ENCODE measurements around the gene DNMT3B.

Gene DNMT3B

DNA sequence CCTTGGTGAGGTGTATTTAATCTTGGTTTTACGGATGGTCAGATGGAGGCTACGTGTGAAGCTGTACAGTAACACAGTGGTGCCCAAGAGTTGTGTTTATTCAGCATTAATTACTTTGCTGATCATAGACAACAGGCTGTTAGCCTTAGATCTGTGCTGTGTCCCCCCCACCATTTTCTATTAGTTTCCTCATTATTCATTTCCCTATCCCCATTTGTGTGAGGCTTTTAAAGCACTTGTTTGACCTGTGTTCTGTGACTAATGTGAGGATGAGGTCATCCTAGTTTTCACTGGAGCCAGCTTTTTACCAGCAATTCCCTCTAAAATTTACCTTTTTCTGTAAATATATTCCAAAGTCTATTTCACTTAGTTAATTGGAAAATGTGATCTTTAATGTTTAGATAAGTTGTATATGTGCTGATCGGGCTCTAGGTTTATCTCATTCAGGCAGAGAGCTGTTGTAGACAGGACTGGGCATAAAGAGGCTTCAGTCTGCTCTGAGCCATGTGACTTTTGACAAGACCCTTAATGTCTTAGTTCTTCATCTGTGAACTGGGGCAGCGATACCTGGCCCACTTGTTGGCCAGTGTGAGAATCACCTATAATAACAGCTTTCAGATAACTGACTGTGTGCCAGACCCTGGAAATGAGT is 66.0 kb downstream of the DNMT3B start:
- WGBS, result 91% methylated on average over 4 of the region's 4 CpGs
- Histone ChIP-seq H3K36me3 (ENCODE audit: insufficient read depth, low read length) (peaks cover 71% of the 10 kb centered on the region), H3K9ac (ENCODE audit: low read depth, low read length) (no peak overlapping the region)

DNA sequence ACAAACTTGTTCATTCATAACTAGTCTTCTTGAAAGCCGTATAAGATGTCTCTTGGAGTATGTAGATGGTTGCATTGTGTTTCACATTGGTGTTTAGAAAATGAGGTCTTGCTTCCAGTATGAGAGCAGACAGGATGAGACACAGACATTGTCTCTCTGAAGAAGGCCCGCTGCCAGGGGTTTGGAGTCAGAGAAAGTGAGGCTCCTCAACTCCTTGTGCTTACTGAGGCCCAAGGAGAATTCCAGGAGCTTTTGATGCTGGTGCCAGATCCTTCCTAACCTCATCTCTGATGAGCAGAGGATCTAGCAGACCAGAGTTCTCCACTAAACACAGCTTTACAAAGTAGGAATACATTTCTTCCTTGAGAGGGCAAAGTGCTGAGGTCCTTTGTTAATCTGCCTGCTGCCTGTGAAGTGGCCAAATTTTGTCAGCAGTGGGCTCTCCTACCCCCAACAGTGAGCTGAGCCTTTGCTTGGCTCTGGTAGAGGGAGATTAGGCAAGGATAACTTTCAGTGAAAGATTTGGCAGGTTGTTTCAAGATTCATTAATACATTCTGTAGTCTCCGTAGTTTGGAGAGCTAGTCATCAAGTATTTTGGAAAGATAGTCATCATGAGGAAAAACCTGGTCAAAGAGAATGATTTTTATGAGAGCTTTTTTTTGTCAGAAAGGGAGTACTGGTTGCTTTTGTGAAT is 67.3 kb downstream of the DNMT3B start:
- Histone ChIP-seq H3K9me3 (ENCODE audit: insufficient read depth, low read depth, low read length) (no peaks in the 10 kb centered on the region), H3K4me3 (ENCODE audit: low read length) (no peak overlapping the region), H3K27ac (ENCODE audit: low read depth, low read length) (no peak overlapping the region), H3K36me3 (ENCODE audit: insufficient read depth, low read length) (peaks cover 84% of the 10 kb centered on the region), H3K9ac (ENCODE audit: low read depth, low read length) (no peak overlapping the region), H3K27me3 (ENCODE audit: insufficient read depth, low read length) (no peaks in the 10 kb centered on the region), H3K4me1 (ENCODE audit: insufficient read depth, low read length) (no peaks in the 10 kb centered on the region)
- 98% methylated on average over 3 of the region's 3 CpGs for WGBS

More for the DNA sequence above, 66.0 kb downstream of the DNMT3B start:
- H3K27ac ChIP-seq (ENCODE audit: low read depth, low read length), result no peak overlapping the region
- H3K9me3 ChIP-seq (ENCODE audit: insufficient read depth, low read depth, low read length), result no peaks in the 10 kb centered on the region
- peaks cover 3% of the 10 kb centered on the region; the same call in 1 of the 2 replicates for H3K4me1 ChIP-seq (ENCODE audit: insufficient read depth, low read length)
- H3K27me3 ChIP-seq (ENCODE audit: insufficient read depth, low read length), result no peaks in the 10 kb centered on the region
- H3K4me3 ChIP-seq (ENCODE audit: low read length), result no peak overlapping the region

DNA sequence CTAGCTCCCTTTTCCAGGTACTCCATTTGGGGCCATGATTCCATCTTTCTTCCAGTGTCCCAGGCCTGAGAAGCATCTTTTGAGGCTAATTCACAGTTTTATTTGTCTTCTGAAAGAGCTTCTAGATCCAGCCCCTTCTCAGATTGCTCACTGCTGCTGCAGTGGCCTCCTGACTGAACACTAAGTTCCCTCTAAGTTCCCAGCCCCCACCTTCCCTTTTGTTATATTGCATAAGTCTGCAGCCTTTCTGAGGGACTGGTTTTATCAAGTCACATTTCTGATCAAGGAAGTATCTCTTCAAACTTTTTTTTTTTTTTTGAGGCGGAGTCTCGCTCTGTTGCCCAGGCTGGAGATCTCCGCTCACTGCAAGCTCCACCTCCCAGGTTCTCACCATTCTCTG is 68.3 kb downstream of the DNMT3B start:
- WGBS, result 100% methylated on average over 3 of the region's 3 CpGs
- Histone ChIP-seq H3K4me3 (ENCODE audit: low read length) (no peak overlapping the region), H3K9me3 (ENCODE audit: insufficient read depth, low read depth, low read length) (no peaks in the 10 kb centered on the region), H3K27me3 (ENCODE audit: insufficient read depth, low read length) (no peaks in the 10 kb centered on the region), H3K27ac (ENCODE audit: low read depth, low read length) (no peak overlapping the region), H3K4me1 (ENCODE audit: insufficient read depth, low read length) (no peaks in the 10 kb centered on the region), H3K36me3 (ENCODE audit: insufficient read depth, low read length) (peaks cover 90% of the 10 kb centered on the region), H3K9ac (ENCODE audit: low read depth, low read length) (no peak overlapping the region)

DNA sequence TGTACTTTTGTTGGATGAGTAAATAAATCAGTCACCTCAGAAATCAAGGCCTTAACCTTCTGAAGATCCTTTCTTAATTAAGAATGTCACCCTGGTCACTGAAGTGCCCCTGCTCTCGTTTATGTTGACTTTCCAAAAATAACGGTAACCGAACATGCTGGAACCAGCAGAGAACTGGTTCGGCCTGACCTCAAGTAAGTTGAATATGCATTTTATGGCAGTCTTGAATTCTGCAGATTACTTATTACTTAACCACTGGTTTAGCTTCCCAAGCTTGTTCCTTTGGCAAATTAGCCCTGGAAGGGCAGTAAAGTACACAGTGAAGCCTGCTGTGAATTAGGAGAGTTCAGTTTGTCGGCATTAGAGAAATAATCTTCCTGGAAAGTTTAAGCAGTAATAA is 69.8 kb downstream of the DNMT3B start:
- Histone ChIP-seq H3K27me3 (ENCODE audit: insufficient read depth, low read length) (no peaks in the 10 kb centered on the region), H3K4me3 (ENCODE audit: low read length) (no peak overlapping the region)
- WGBS, result 95% methylated on average over 5 of the region's 5 CpGs

DNA sequence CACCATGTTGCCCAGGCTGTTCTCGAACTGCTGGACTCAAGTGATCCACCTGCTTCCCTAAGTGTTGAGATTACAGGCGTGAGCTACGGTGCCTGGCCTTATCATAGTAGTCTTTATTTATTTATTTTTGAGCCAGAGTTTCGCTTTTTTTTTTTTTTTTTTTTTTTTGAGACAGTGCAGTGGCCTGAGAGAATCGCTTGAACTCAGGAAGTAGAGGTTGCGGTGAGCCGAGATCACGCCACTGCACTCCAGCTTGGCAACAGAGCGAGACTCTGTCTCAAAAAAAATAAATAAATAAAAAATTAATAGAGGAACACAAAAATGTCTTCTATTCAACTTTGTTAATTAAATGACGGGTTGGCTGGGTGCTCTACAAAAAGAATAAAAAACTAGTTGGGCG is 70.5 kb downstream of the DNMT3B start:
- Histone ChIP-seq H3K4me1 (ENCODE audit: insufficient read depth, low read length) (no peaks in the 10 kb centered on the region), H3K27me3 (ENCODE audit: insufficient read depth, low read length) (no peaks in the 10 kb centered on the region), H3K27ac (ENCODE audit: low read depth, low read length) (no peak overlapping the region), H3K9me3 (ENCODE audit: insufficient read depth, low read depth, low read length) (no peaks in the 10 kb centered on the region), H3K4me3 (ENCODE audit: low read length) (no peak overlapping the region), H3K9ac (ENCODE audit: low read depth, low read length) (no peak overlapping the region), H3K36me3 (ENCODE audit: insufficient read depth, low read length) (peaks cover 92% of the 10 kb centered on the region)
- WGBS, result 97% methylated on average over 6 of the region's 11 CpGs

More for the DNA sequence above, 69.8 kb downstream of the DNMT3B start:
- Histone ChIP-seq H3K27ac (ENCODE audit: low read depth, low read length) (no peak overlapping the region), H3K4me1 (ENCODE audit: insufficient read depth, low read length) (no peaks in the 10 kb centered on the region), H3K9me3 (ENCODE audit: insufficient read depth, low read depth, low read length) (no peaks in the 10 kb centered on the region), H3K9ac (ENCODE audit: low read depth, low read length) (no peak overlapping the region), H3K36me3 (ENCODE audit: insufficient read depth, low read length) (peaks cover 92% of the 10 kb centered on the region)

DNA sequence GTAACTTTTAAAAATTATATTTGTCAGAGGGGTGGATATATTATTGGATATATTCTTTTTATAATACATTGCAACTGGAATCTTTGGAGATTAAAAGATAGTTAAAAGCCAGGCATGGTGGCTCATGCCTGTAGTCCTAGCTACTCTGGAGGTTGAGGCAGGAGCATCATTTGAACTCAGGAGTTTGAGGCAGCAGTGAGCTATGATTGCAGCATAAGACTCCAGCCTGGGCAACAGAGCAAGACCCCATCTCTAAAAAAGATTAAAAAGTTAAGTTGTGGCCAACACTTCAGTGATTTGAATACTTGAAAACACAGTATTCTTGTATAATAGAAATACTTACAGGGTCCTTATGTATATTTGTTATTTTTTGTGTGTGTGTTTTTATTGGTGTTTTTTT is 72.8 kb downstream of the DNMT3B start:
- Histone ChIP-seq H3K27me3 (ENCODE audit: insufficient read depth, low read length) (no peaks in the 10 kb centered on the region), H3K9me3 (ENCODE audit: insufficient read depth, low read depth, low read length) (no peaks in the 10 kb centered on the region), H3K4me3 (ENCODE audit: low read length) (no peak overlapping the region), H3K36me3 (ENCODE audit: insufficient read depth, low read length) (peaks cover 93% of the 10 kb centered on the region), H3K9ac (ENCODE audit: low read depth, low read length) (no peak overlapping the region), H3K27ac (ENCODE audit: low read depth, low read length) (no peak overlapping the region), H3K4me1 (ENCODE audit: insufficient read depth, low read length) (no peaks in the 10 kb centered on the region)

DNA sequence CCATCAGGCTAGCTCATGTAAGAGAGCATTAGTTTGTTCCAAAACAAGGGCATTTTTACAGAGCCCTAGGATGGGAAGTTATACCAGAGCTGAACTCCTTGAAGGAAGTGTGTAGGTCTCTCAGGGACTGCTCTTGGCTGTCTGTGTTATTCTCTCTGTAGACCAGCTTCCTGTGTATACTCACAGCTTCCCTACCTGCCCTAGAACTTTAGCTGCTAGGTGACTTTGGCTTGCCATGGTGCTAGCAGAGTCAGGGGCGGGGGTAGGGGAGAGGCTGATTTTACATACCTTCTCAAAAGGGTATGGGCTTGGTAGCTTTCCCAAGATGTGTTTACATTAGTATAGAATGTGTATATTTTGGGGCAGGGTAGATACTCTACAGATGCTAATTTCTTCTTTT is 75.0 kb downstream of the DNMT3B start:
- no peak overlapping the region for H3K27ac ChIP-seq (ENCODE audit: low read depth, low read length)
- H3K4me1 ChIP-seq (ENCODE audit: insufficient read depth, low read length), result no peaks in the 10 kb centered on the region
- no peak overlapping the region for H3K9ac ChIP-seq (ENCODE audit: low read depth, low read length)
- peaks cover 91% of the 10 kb centered on the region for H3K36me3 ChIP-seq (ENCODE audit: insufficient read depth, low read length)
- H3K4me3 ChIP-seq (ENCODE audit: low read length), result no peak overlapping the region
- H3K9me3 ChIP-seq (ENCODE audit: insufficient read depth, low read depth, low read length), result no peaks in the 10 kb centered on the region
- no peaks in the 10 kb centered on the region for H3K27me3 ChIP-seq (ENCODE audit: insufficient read depth, low read length)
- 6% methylated on average over 1 of the region's 1 CpG for WGBS

DNA sequence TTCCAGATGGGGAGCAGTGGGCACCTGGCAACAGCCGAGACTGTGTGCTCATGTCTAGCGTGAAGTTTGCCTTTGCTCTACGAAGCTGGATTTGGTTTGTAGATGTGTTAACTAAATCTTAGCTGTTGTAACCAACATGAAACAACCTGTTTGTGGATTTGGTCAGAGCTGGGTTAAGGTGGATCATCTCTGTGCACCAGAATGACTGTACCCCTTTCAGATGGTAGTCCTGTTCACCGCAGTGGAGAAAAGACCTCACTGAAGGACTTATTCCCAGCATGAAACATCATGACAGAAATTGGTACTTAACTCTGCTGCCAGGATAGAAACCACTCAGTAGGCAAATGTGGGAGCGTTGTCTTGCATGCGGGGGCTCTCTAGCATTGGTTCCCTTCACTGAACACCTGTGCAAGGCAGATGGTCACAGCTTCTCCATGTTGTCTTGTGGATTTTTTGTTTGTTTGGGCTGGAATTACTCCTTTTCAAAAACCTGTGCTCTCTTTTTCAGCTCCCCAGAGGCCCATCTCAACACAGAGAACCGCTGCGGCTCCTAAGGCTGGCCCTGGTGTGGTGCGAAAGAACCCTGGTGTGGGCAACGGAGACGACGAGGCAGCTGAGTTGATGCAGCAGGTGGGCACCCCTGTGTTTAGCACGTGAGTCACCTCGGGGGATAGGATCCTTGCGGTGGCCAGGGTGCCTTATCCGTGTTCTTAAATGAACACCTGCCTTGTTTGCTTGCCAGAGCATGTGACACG is 77.2 kb downstream of the DNMT3B start:
- WGBS, result 97% methylated on average over 17 of the region's 17 CpGs
- H3K27me3 ChIP-seq (ENCODE audit: insufficient read depth, low read length), result no peaks in the 10 kb centered on the region
- no peak overlapping the region for H3K9ac ChIP-seq (ENCODE audit: low read depth, low read length)
- no peak overlapping the region for H3K27ac ChIP-seq (ENCODE audit: low read depth, low read length)
- no peaks in the 10 kb centered on the region for H3K4me1 ChIP-seq (ENCODE audit: insufficient read depth, low read length)
- H3K9me3 ChIP-seq (ENCODE audit: insufficient read depth, low read depth, low read length), result no peaks in the 10 kb centered on the region
- no peak overlapping the region for H3K4me3 ChIP-seq (ENCODE audit: low read length)
- peaks cover 89% of the 10 kb centered on the region for H3K36me3 ChIP-seq (ENCODE audit: insufficient read depth, low read length)

DNA sequence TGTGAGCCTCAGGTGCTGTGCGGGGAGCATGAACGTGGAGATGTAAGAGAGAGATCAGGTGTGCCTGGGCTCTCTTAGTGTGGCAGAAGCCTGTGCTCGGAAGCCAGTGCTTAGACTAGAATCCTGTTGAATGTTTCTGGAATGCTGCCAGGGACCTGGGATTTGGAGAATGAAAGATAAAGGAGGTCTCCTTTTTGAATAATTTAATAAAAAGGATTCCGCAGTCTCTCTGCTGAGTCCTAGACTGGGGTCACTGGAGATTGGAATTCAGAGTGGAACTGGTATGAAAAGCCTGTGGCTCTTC is 77.7 kb downstream of the DNMT3B start:
- Histone ChIP-seq H3K27me3 (ENCODE audit: insufficient read depth, low read length) (no peaks in the 10 kb centered on the region), H3K9me3 (ENCODE audit: insufficient read depth, low read depth, low read length) (no peaks in the 10 kb centered on the region), H3K4me1 (ENCODE audit: insufficient read depth, low read length) (no peaks in the 10 kb centered on the region), H3K9ac (ENCODE audit: low read depth, low read length) (no peak overlapping the region), H3K36me3 (ENCODE audit: insufficient read depth, low read length) (peaks cover 88% of the 10 kb centered on the region), H3K4me3 (ENCODE audit: low read length) (no peak overlapping the region), H3K27ac (ENCODE audit: low read depth, low read length) (no peak overlapping the region)
- 94% methylated on average over 4 of the region's 4 CpGs for WGBS

DNA sequence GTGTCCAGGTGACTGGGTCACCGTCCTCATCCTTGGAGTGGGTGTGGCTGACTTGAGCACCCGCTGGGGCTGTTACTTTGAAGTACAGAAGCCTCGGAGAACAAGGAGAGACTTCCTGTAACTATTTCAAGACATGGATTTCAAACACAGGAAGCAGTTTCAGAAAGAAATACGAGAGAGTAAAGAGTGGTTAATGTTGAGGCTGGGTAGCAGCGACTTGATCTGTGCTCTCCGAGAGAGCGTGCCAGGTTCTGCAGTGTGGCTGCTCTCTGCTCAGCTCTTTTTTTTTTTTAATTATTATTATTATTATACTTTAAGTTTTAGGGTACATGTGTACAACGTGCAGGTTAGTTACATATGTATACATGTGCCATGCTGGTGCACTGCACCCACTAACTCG is 79.0 kb downstream of the DNMT3B start:
- H3K27ac ChIP-seq (ENCODE audit: low read depth, low read length), result no peak overlapping the region
- no peak overlapping the region for H3K4me3 ChIP-seq (ENCODE audit: low read length)
- H3K4me1 ChIP-seq (ENCODE audit: insufficient read depth, low read length), result no peaks in the 10 kb centered on the region
- no peaks in the 10 kb centered on the region for H3K9me3 ChIP-seq (ENCODE audit: insufficient read depth, low read depth, low read length)
- no peaks in the 10 kb centered on the region for H3K27me3 ChIP-seq (ENCODE audit: insufficient read depth, low read length)
- 86% methylated on average over 8 of the region's 9 CpGs for WGBS
- H3K9ac ChIP-seq (ENCODE audit: low read depth, low read length), result no peak overlapping the region
- peaks cover 91% of the 10 kb centered on the region for H3K36me3 ChIP-seq (ENCODE audit: insufficient read depth, low read length)

DNA sequence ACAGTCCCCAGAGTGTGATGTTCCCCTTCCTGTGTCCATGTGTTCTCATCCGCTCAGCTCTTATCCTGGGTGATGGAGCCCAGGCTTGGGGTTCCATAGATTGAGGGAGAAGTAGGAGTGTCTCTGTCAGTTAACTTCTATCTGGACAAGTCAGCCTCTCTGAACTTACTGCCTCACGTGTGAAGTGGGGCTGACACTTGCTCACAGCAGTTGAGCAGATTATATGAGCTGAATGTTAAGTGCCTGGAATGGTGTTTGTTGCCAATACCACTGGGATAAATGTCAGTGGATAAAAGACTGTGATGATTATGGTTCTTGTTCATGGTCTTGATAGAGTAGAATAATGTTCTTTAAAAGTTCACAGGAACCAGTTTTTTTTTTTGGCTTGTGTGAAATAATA is 79.4 kb downstream of the DNMT3B start:
- Histone ChIP-seq H3K36me3 (ENCODE audit: insufficient read depth, low read length) (peaks cover 91% of the 10 kb centered on the region), H3K4me1 (ENCODE audit: insufficient read depth, low read length) (no peaks in the 10 kb centered on the region), H3K27ac (ENCODE audit: low read depth, low read length) (no peak overlapping the region), H3K27me3 (ENCODE audit: insufficient read depth, low read length) (no peaks in the 10 kb centered on the region), H3K4me3 (ENCODE audit: low read length) (no peak overlapping the region), H3K9ac (ENCODE audit: low read depth, low read length) (no peak overlapping the region), H3K9me3 (ENCODE audit: insufficient read depth, low read depth, low read length) (no peaks in the 10 kb centered on the region)
- 96% methylated on average over 1 of the region's 2 CpGs for WGBS

Measured in HUES64 (cell line).